HepG2 (cell line): Measurements from ENCODE around the gene RNF125. TPM values are rescaled to one million over a fixed set of nuclear protein-coding genes. Genes with fewer than 3 reads are reported as not detected.

Source experiments
- ATAC-seq: fragments of 200-7000 bp; cut with Tn5 transposase; 3 replicates; pipeline ENCODE4 v1.9.1; 2020; ENCODE audit warnings: mild to moderate bottlenecking, moderate library complexity
- BruUV-seq: library from RNA; stranded (reverse); fragments of 400-500 nt; replicated peaks from 2 replicates; lab custom pipeline; 2021; lab: Mats Ljungman, UMichigan
- CTCF ChIA-PET: fragments of 300-600 bp; formaldehyde crosslinking; extraction: SDS; loops from one replicate; lab custom pipeline; 2021; ENCODE audit warnings: low total read pairs, inconsistent platforms, low intra/inter-chr PET ratio; lab: Yijun Ruan, JAX
- POLR2A ChIA-PET: fragments of 350-600 bp; sonication (Branson Sonifier 250); formaldehyde crosslinking; loops from one replicate; lab custom pipeline; 2020; ENCODE audit warnings: antibody characterized with exemption, inconsistent platforms; lab: Yijun Ruan, JAX
- DNase-seq: peaks from one replicate; pipeline ENCODE4 v3.0.0-alpha.2; 2015; ENCODE audit warnings: low spot score
- FAIRE-seq: peaks from 3 replicates; lab custom pipeline; 2011; peaks lifted over from hg19 to GRCh38; lab: Jason Lieb, UNC
- H2AFZ ChIP-seq: one replicate; pipeline ENCODE4 v1.6.1; 2011; ENCODE audit warnings: low read length, inconsistent platforms
- H3K27ac ChIP-seq: fragments of 300-600 bp; 3 replicates; pipeline ENCODE4 v1.8.0; 2011; ENCODE audit warnings: mixed run types, mild to moderate bottlenecking, mixed read lengths, low read length, inconsistent platforms; ENCODE audit not compliant: insufficient read depth; ENCODE audit errors: extremely low read length
- H3K27me3 ChIP-seq, 2 experiments: fragments of 200-600 bp in 1 of 2; 2 replicates in 1 of 2; 3 replicates in 1 of 2; pipeline versions ENCODE4 v1.6.0 to v1.8.0; 2011; ENCODE audit warnings: low read length in 2 of 2, mild to moderate bottlenecking in 2 of 2, moderate library complexity in 2 of 2, inconsistent platforms in 1 of 2; ENCODE audit not compliant: insufficient read depth in 2 of 2, control insufficient read depth in 1 of 2
- H3K36me3 ChIP-seq, 2 experiments: fragments of 200-600 bp in 1 of 2; replicated peaks in 1 of 2; 2 replicates in 1 of 2; 3 replicates in 1 of 2; pipeline versions ENCODE4 v1.5.1 to v1.8.0; 2011; ENCODE audit warnings: low read length in 2 of 2, inconsistent platforms in 1 of 2; ENCODE audit not compliant: insufficient read depth in 2 of 2, control insufficient read depth in 1 of 2
- H3K4me1 ChIP-seq: 2 replicates; pipeline ENCODE4 v1.5.1; 2012; ENCODE audit warnings: low read length, inconsistent platforms; ENCODE audit not compliant: insufficient read depth
- H3K4me2 ChIP-seq: 2 replicates; pipeline ENCODE4 v1.6.0; 2011; ENCODE audit warnings: low read depth, low read length, inconsistent platforms
- H3K4me3 ChIP-seq, 3 experiments: fragments of 200-600 bp in 1 of 3; sonication (generic), shearing (Covaris generic) in 1 of 3; replicated peaks in 1 of 3; 2 replicates each; pipeline ENCODE4 v1.5.1; 2011 to 2016; ENCODE audit warnings: low read length in 3 of 3, inconsistent platforms in 2 of 3, low read depth in 2 of 3, mild to moderate bottlenecking in 2 of 3, control low read depth in 1 of 3, mixed read lengths in 1 of 3; ENCODE audit not compliant: insufficient read depth in 1 of 3
- H3K79me2 ChIP-seq: one replicate; pipeline ENCODE4 v1.6.1; 2011; ENCODE audit warnings: low read length, inconsistent platforms; ENCODE audit not compliant: insufficient read depth
- H3K9ac ChIP-seq: 2 replicates; pipeline ENCODE4 v1.6.0; 2011; ENCODE audit warnings: mild to moderate bottlenecking, low read depth, low read length, inconsistent platforms; ENCODE audit not compliant: insufficient read depth
- H3K9me3 ChIP-seq: 2 replicates; pipeline ENCODE4 v1.5.1; 2012; ENCODE audit warnings: mild to moderate bottlenecking, low read length
- H4K20me1 ChIP-seq: 2 replicates; pipeline ENCODE4 v1.6.0; 2011; ENCODE audit warnings: inconsistent platforms, mild to moderate bottlenecking, low read length, moderate library complexity; ENCODE audit not compliant: insufficient read depth
- ETV6 ChIP-seq: sonication (generic); formaldehyde crosslinking; conservative IDR thresholded peaks from 2 replicates; pipeline ENCODE4 v1.4.0; 2020; ENCODE audit warnings: missing genetic modification reagents
- FOSL2 ChIP-seq: sonication (generic); formaldehyde crosslinking; IDR thresholded peaks from 2 replicates; pipeline ENCODE4 v1.4.0; 2020; ENCODE audit warnings: missing genetic modification reagents
- XBP1 ChIP-seq: sonication (generic); formaldehyde crosslinking; IDR thresholded peaks from 2 replicates; pipeline ENCODE4 v1.5.0; 2020; ENCODE audit warnings: missing genetic modification reagents
- ZNF678 ChIP-seq: sonication (generic); formaldehyde crosslinking; IDR thresholded peaks from 2 replicates; pipeline ENCODE4 v1.4.0; 2020; ENCODE audit warnings: mild to moderate bottlenecking, missing genetic modification reagents
- WGBS: methylation state at CpG from one replicate; pipeline ENCODE4 v1.1.6; 2017; ENCODE audit warnings: low lambda C conversion rate; 5-methylcytosine and 5-hydroxymethylcytosine counted together
- in situ Hi-C: cut with HindIII; loops from 2 replicates; pipeline ENCODE4 v1.10.0; 2017; ENCODE audit warnings: low pct_unique_long_range_greater_than_20kb; ENCODE audit not compliant: extremely low pct_ligation_motif_present
- intact Hi-C: fragments of 100-400 bp; cut with micrococcal nuclease; formaldehyde crosslinking; loops from one replicate; pipeline ENCODE4 v1.10.0; 2022; ENCODE audit not compliant: unreplicated experiment
- polyA plus RNA-seq, 8 experiments: library from polyadenylated mRNA; depleted of rRNA in 3 of 8; stranded (reverse) in 7 of 8; unstranded in 1 of 8; fragments of >200 nt; fragmentation: Illumina TruSeq in 4 of 8; extraction: Trizol in 4 of 8; gene quantifications; 2 replicates each; pipeline versions ENCODE4 v1.2.1 to v1.2.3, GENCODE V29; 2011 to 2016; ENCODE audit warnings: low read depth in 4 of 8, missing spikeins in 1 of 8, mixed read lengths in 1 of 8; ENCODE audit not compliant: insufficient read depth in 1 of 8
- total RNA-seq, 5 experiments: library from RNA; depleted of rRNA; stranded (reverse); fragments of >200 nt; fragmentation: Illumina TruSeq; extraction: Trizol; gene quantifications; 2 replicates each; pipeline ENCODE4 v1.2.3, GENCODE V29; 2016; ENCODE audit warnings: low read depth in 1 of 5
- TF ChIP-seq, protein P1 (sequence below): sonication (generic); formaldehyde crosslinking; IDR thresholded peaks from 2 replicates; pipeline ENCODE4 v1.4.0; 2020; ENCODE audit warnings: missing genetic modification reagents
- TF ChIP-seq, protein P2 (sequence below): sonication (generic); formaldehyde crosslinking; IDR thresholded peaks from 2 replicates; pipeline ENCODE4 v1.4.0; 2020; ENCODE audit warnings: missing genetic modification reagents, borderline replicate concordance
- TF ChIP-seq, protein P3 (sequence below): sonication (generic); formaldehyde crosslinking; IDR thresholded peaks from 2 replicates; pipeline ENCODE4 v1.5.0; 2020; ENCODE audit warnings: mild to moderate bottlenecking, missing genetic modification reagents
- TF ChIP-seq, protein P4 (sequence below): sonication (generic); formaldehyde crosslinking; IDR thresholded peaks from 2 replicates; pipeline ENCODE4 v1.8.0; 2022; ENCODE audit warnings: low read depth, missing genetic modification reagents
- TF ChIP-seq, protein P5 (sequence below): sonication (generic); formaldehyde crosslinking; IDR thresholded peaks from 2 replicates; pipeline ENCODE4 v1.9.0; 2021; ENCODE audit warnings: missing genetic modification reagents, borderline replicate concordance
- TF ChIP-seq, protein P6 (sequence below): sonication (generic); formaldehyde crosslinking; conservative IDR thresholded peaks from 2 replicates; pipeline ENCODE4 v1.4.0; 2020; ENCODE audit warnings: missing genetic modification reagents

RNF125 gene
- total and polyA plus RNA-seq, 2 of the 13 experiments (the other 11 are each of a cell fraction or from before 2014, with no cell fraction given), result 0.58 to 1.8 TPM

DNA sequence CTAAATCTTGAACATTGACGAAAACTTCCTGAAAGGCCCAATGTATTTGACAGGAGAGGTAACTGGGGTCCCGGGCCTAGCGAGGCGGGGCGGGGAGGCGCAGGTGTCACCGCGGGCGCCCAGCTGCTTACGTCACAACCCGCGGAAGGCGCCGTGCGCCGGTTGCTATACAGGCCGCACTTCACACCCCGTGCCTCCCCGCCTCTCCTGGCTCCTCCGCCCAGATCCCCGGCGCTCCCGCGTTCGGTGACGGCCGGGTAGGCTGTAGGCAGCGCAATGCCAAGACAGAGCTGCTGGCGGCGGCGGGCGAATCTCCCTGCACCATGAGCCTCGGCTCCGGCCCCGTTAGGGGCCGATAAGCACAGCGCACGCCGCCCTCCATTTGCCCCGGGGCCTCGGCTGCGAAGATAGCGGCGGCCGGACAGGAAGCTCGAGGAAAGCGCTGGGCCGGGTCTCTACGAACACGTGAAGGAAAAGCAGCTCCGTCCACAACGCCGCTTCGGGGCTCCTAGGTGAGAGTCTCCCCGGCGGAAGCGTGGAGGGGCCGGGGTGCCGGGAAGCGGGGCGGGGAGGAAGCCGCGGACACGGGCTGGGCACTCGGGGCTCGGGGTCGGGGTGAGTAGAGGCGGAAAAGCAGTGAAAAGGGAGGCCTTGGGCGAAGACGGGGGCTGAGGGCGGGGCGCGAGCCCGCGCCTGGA, 73.2 kb downstream of the RNF125 start, which contains the start of gene RNF138 (continued):
- TF ChIP-seq, protein P1, sequence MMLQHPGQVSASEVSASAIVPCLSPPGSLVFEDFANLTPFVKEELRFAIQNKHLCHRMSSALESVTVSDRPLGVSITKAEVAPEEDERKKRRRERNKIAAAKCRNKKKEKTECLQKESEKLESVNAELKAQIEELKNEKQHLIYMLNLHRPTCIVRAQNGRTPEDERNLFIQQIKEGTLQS, result 0 out of 2 replicates have a peak, but pooled peaks have one; percentile 50
- TF ChIP-seq XBP1 (CRISPR knock-in tag) (no peak), FOSL2 (0 out of 2 replicates have a peak, but pooled peaks have one; percentile 31), ZNF678 (CRISPR knock-in tag) (no peak)
- TF ChIP-seq, protein P2, sequence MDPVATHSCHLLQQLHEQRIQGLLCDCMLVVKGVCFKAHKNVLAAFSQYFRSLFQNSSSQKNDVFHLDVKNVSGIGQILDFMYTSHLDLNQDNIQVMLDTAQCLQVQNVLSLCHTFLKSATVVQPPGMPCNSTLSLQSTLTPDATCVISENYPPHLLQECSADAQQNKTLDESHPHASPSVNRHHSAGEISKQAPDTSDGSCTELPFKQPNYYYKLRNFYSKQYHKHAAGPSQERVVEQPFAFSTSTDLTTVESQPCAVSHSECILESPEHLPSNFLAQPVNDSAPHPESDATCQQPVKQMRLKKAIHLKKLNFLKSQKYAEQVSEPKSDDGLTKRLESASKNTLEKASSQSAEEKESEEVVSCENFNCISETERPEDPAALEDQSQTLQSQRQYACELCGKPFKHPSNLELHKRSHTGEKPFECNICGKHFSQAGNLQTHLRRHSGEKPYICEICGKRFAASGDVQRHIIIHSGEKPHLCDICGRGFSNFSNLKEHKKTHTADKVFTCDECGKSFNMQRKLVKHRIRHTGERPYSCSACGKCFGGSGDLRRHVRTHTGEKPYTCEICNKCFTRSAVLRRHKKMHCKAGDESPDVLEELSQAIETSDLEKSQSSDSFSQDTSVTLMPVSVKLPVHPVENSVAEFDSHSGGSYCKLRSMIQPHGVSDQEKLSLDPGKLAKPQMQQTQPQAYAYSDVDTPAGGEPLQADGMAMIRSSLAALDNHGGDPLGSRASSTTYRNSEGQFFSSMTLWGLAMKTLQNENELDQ (CRISPR knock-in tag), result no peak

DNA sequence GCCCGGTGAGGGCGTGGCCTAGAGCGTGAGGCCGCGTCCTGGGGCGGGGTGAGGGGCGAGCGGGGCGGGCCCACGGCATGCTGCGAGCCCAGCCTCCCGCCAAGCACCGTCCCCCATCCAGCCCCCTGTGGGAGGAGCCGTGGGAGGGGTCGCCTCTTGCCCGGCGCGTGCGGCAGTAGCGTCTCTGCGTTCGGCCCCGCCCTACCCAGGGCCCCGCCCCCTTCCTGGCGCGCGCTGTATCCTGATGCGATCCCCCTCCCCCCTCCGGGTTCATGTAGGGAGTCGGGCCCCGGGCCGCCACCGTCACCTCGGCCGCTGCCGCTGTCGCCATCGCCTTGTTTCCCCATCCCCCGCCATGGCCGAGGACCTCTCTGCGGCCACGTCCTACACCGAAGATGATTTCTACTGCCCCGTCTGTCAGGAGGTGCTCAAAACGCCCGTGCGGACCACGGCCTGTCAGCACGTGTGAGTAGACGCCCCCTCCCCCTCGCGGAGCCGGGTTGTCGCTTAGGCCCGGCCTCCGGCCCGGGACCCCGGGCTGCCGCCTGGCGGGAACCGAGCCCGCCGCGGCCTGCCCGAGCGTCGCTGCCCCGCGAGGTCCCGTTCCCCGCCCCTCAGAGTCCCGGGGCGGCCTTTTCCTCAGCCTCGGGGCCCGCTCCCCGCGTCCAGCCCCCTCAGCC, 73.9 kb downstream of the RNF125 start:
- no TSS peak for BruUV-seq
- Histone ChIP-seq H3K4me3 (peak overlapping the region; percentile 79 to 93 (median 92)), H3K27ac (peak overlapping the region; percentile 98), H3K4me1 (peaks cover 48% of the 10 kb centered on the region), H4K20me1 (peaks cover 22% of the 10 kb centered on the region; the same call in 1 of the 2 replicates), H3K27me3 (no peaks in the 10 kb centered on the region; a peak in 1 of 5 replicates), H3K36me3 (peaks cover 5 to 13% of the 10 kb centered on the region in 2 experiments; a peak in 3 of 5 replicates), H3K4me2 (peak overlapping the region; percentile 91), H2AFZ (no peak overlapping the region), H3K9me3 (no peaks in the 10 kb centered on the region), H3K9ac (peak overlapping the region; percentile 92), H3K79me2 (peaks cover 45% of the 10 kb centered on the region)
- POLR2A ChIA-PET, result interaction anchor here (0.9 to 1.4 kb wide), 5 partner anchors 14 to 150 kb away, joined by 3 to 7 read pairs (median 3); partner anchors contain the start of genes RNF125 and TRAPPC8
- ATAC-seq (peak; percentile 93), DNase-seq (peak; percentile 89), FAIRE-seq (peak; percentile 50)
- CTCF ChIA-PET, result no interaction called here
- no CpG with 5 or more reads among the region's 77 CpGs for WGBS
- intact Hi-C loops, result loop anchor here (10.0 kb wide), 1 partner anchor 508 kb away; no protein-coding TSS in a partner anchor
- in situ Hi-C loops, result no loop called here
- TF ChIP-seq, protein P3, sequence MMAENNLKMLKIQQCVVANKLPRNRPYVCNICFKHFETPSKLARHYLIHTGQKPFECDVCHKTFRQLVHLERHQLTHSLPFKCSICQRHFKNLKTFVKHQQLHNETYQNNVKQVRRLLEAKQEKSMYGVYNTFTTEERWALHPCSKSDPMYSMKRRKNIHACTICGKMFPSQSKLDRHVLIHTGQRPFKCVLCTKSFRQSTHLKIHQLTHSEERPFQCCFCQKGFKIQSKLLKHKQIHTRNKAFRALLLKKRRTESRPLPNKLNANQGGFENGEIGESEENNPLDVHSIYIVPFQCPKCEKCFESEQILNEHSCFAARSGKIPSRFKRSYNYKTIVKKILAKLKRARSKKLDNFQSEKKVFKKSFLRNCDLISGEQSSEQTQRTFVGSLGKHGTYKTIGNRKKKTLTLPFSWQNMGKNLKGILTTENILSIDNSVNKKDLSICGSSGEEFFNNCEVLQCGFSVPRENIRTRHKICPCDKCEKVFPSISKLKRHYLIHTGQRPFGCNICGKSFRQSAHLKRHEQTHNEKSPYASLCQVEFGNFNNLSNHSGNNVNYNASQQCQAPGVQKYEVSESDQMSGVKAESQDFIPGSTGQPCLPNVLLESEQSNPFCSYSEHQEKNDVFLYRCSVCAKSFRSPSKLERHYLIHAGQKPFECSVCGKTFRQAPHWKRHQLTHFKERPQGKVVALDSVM, result no peak
- TF ChIP-seq, protein P4, sequence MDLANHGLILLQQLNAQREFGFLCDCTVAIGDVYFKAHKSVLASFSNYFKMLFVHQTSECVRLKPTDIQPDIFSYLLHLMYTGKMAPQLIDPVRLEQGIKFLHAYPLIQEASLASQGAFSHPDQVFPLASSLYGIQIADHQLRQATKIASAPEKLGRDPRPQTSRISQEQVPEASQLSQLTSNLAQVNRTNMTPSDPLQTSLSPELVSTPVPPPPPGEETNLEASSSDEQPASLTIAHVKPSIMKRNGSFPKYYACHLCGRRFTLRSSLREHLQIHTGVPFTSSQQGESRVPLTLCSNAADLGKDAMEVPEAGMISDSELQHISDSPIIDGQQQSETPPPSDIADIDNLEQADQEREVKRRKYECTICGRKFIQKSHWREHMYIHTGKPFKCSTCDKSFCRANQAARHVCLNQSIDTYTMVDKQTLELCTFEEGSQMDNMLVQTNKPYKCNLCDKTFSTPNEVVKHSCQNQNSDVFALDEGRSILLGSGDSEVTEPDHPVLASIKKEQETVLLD (CRISPR knock-in tag), result peak; percentile 23; the same call in 1 of the 2 replicates
- TF ChIP-seq, protein P5, sequence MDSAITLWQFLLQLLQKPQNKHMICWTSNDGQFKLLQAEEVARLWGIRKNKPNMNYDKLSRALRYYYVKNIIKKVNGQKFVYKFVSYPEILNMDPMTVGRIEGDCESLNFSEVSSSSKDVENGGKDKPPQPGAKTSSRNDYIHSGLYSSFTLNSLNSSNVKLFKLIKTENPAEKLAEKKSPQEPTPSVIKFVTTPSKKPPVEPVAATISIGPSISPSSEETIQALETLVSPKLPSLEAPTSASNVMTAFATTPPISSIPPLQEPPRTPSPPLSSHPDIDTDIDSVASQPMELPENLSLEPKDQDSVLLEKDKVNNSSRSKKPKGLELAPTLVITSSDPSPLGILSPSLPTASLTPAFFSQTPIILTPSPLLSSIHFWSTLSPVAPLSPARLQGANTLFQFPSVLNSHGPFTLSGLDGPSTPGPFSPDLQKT, result no peak
- no peak for TF ChIP-seq ETV6
- TF ChIP-seq, protein P6, sequence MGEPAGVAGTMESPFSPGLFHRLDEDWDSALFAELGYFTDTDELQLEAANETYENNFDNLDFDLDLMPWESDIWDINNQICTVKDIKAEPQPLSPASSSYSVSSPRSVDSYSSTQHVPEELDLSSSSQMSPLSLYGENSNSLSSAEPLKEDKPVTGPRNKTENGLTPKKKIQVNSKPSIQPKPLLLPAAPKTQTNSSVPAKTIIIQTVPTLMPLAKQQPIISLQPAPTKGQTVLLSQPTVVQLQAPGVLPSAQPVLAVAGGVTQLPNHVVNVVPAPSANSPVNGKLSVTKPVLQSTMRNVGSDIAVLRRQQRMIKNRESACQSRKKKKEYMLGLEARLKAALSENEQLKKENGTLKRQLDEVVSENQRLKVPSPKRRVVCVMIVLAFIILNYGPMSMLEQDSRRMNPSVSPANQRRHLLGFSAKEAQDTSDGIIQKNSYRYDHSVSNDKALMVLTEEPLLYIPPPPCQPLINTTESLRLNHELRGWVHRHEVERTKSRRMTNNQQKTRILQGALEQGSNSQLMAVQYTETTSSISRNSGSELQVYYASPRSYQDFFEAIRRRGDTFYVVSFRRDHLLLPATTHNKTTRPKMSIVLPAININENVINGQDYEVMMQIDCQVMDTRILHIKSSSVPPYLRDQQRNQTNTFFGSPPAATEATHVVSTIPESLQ (CRISPR knock-in tag), result no peak
